NCI-H1694 treated with DMSO at 0.1 percent for 48 hours (cell line): ENCODE measurements around the gene BBS7.

Source experiments
- DNase-seq: peaks from one replicate; lab custom pipeline; 2025; lab: John Stamatoyannopoulos, UW

Gene BBS7, protein sequence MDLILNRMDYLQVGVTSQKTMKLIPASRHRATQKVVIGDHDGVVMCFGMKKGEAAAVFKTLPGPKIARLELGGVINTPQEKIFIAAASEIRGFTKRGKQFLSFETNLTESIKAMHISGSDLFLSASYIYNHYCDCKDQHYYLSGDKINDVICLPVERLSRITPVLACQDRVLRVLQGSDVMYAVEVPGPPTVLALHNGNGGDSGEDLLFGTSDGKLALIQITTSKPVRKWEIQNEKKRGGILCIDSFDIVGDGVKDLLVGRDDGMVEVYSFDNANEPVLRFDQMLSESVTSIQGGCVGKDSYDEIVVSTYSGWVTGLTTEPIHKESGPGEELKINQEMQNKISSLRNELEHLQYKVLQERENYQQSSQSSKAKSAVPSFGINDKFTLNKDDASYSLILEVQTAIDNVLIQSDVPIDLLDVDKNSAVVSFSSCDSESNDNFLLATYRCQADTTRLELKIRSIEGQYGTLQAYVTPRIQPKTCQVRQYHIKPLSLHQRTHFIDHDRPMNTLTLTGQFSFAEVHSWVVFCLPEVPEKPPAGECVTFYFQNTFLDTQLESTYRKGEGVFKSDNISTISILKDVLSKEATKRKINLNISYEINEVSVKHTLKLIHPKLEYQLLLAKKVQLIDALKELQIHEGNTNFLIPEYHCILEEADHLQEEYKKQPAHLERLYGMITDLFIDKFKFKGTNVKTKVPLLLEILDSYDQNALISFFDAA

DNA sequence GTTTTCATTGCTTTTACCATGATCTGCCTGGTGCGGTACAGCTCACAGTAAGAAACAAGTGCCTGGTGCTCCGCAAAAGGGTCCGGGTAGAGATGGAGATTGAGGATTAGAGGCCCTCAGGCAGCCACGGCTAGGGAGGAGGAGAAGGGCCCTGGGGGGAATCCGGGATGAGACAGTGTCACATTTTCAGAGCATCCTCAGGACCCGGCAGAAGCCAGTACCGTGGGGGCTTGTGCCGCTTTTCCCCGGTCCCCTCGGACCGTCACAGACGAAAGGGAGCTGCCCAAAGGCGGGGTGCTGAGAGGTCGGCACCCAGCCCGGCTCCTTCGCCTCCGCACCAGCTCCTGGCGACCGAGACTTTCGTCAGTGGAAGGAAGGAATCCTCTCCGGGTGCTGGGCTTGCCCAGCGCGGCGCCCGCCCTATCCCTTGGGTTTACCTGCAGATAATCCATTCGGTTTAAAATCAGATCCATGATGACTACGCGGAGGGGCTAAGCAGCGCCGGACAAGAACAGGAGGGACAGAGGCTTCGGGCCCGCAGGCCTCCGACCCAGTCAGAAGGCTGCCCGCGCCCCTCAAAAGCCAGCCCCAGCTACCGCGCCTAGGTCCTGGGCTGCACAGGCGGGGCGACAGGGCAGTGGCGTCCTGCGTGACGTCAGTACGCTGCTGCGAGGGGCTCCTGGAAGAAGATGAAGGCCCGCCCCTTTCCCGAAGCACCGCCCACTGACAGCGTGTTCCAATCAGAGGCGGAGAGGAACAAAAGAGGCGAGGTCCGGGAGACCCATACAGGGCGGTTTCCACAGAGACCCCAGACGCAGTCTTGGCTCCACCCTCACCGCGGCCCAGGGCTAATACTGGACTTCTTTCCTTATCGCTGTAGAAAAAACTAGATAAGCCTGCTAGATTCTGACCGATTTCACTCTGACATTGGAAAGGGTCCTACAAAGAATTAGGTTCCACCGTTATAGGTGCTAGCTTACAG is at the start of gene BBS7:
Gene BBS7 (minus strand): TSS at position 634 of the 982 bp plus-strand sequence. CDS start 161 bp downstream, at position 473.
- DNase-seq = peak; percentile 84

DNA sequence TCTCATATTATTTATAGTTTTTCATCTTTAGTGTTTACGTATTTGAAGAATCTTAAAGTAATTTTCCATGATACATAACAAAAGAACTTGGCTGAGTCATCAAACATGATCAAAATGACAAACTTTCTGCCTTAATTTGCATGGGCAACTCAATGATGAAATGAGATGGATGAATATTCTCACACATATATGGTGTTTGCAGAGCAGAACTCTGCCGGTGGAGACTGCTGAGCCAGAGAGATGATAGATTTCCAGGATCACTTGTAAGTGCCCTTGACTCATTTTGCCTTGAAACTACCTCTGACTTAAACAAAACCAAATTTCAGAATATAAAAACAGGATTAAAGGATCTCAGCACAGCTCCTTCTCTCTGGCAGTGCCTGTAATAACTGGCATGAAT is 43.4 kb upstream of the BBS7 start:
- no peak for DNase-seq

DNA sequence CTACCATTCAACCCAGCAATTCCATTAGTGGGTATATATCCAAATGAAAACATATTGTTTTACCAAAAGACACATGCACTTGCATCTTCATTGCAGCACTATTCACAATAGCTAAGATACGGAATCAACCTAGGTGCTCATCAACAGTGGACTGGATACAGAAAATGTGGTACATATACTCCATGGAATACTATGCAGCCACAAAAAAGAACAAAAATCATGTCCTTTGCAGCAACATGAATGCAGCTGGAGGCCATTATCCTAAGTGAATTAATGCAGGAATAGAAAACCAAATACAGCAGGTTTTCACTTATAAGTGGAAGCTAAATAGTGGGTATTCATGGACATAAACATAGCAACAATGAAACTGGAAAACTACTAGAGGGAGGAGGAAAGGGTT is 38.1 kb upstream of the BBS7 start:
- DNase-seq = no peak

DNA sequence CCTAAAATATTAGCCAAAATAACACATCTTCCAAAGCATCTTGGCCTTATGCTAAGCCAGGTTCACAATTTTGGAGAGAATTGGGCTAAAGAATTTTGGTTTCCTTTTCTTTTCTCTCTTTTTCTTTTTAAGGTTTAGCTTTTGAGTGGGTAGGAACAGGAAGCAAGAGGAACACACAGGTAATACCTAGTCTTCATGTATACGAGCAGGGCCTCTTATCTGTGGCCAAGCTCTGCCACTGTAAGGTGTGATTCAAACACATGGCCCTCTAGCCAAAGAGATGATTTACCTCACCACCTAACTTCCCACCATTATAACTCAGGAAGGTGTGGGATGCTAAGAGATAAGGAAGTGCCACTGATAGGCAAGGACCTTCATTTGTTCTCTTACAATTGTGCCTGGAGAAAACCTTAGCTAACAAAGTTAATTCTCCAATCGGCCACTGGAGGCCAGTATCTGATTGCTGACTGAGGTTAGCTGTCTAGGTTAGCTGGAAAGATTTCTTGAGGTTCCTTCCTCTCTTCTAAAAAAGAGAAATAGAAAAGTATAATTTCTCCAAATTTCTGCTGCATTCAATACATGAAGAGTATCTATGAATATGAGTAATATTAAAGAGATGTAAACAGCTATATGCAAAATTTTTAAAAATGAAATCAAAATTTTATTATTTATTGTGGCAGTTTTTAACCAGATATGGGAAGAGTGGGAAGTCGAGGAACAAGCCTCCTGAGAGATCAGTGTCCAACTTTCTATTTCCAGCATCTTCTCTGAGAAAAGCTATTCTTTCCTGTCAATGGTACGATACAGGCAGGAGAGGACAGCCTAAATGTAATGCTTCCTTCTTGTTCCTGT is 30.1 kb upstream of the BBS7 start:
- DNase-seq = peak; percentile 13

DNA sequence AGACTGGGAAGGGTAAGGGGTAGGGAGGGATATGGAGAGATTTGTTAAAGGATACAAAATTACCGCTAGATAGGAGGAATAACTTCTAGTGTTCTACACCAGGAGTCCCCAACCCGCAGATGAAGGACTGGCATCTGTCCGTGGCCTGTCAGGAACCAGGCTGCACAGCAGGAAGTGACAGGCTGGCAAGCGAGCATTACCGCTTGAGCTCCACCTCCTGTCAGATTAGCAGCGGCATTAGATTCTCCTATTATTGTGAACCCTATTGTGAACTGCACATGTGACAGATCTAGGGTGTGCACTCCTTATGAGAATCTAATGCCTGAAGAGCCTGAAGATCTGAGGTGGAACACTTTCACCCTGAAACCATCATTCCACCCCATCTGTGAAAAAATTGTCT is 27.9 kb upstream of the BBS7 start:
- no peak for DNase-seq

DNA sequence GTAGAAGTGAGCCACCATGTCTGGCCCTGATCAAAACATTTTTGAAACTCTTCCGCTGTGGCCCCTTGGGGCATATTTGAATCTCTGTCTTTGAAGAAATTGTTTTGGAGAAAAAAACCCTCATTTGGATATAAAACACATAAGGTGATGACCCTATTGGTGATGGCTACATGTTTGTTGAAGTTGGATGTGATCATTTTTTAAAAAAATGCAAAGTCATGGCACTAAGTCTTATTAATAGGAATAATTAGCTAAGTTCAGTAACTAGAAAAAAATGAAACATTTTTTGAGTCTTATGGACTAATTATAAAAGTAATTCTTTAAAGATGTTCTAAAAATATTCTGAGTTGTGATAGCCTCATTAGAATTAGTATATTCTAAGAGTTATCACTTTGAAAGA is 17.9 kb upstream of the BBS7 start:
- no peak for DNase-seq

DNA sequence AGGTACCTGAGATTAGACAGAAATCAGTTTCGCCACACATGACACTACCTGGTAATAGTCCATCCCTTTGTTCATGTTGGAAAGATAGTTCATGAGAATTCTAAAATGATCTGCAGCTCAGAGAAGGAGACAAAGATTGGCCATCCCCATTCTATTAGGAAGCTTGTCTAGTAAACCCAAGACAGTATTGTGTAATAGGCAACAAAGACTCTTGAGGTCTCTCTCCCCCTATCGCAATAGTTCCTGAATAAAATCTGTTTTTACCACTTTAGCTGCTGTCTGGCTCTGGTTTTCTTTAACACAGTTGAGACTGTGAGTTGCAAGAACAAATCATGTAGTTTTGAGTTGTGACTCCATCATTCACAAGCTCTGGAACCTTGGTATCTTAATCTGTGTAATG is 14.8 kb upstream of the BBS7 start:
- DNase-seq = no peak

DNA sequence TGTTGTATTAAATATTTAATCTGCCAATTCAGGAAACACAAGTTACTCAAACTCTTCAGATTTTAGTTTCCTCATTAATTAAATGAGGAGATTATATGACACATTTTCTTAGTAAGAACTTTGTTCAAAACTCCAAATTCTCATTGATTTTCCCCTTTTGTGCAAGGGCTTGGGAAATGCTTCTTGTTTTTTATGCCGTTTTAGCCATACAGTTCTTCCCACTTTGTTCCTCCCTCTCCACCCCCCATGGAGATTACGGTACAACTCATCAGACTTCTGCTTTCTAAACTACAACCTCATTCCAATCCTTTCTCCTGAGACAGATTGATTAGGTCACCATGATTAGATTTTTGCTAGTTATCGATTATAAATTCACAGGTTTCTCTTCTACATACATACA is 10.9 kb upstream of the BBS7 start:
- no peak for DNase-seq

DNA sequence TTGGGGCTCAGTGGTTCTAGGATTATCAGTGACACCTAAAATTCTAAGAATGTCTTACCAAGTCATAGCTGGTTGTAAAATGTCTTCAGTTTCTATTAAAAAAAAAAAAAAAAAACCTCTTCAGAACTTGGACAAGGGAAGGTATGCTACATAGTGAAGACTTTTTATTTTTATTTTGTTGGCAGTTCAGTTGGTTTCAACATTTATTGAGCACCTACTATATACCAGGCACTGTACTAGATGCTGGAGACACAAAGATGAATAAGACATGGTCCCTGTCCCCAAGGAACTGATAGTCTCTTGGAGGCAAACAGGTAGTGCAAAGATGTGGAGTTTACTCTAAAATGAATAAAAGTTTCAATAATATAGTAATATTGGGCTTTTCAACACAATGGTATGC is 8.9 kb upstream of the BBS7 start:
- no peak for DNase-seq

DNA sequence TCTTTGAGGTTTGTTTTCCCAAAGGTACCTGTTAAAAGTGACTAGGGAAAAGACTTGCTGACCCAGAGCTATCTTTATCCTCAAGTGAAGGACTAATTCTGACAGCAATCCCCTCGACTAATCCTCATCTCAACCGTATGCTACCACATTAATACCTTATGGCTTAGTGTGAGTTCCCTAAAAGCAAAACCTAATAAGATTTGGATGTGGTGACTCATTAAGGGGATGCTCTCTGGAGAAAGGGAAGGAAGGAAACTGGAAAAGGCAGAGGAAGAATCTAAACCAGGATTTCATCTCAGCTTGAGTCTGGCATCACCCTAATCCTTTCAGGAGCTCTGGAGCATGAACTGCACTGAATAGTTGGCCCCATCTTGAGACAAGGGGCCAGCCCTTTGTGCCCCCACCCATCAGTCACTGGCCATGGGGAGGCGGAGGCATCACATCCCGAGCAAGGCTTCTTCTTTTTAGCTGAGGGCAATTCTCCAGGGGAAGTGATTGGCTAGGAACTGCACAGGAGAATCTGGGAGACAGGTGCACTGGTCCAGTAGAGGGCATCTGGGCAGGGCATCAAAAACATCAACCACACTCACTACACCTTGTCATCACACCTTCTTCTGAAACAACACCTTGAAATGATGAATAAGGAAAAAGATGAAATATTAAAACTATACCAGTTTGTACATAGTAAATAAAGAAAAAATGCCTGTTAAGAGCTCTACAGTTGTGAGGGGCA is 6.9 kb upstream of the BBS7 start:
- DNase-seq = no peak

DNA sequence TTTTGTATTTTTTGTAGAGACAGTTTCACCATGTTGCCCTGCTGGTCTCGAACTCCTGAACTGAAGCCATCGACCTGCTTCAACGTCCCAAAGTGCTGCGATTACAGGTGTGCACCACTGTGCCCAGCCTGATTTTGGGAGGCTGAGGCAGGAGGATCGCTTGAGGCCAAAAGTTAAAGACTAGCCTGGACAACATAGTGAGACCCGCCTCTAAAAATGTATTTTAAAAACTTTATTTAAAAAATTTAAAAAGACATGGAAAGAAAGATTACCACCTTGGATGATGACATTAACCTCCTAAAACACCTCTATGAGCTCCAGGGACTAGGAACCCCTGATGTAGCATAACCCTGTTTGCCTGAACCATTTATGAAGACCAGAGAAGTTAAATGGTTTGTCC is 5.8 kb upstream of the BBS7 start:
- DNase-seq = no peak

DNA sequence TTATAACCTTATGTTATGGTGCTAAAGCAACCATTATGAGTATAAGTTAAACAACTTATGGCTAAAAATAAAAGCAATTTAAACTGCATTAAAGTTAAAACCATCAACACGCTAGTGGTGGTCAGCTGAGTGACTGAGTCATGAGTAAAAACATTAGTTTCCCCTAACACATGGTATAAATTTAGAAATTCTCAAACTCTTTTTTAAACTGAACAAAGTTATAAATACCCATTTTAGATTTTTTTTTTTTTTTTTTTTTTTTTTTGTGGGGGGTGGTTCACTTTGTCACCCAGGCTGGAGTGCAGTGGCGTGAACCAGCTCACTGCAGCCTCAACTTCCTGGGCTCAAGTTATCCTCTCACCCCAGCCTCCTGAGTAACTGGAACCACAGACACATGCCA is 5.4 kb upstream of the BBS7 start:
- DNase-seq = no peak

DNA sequence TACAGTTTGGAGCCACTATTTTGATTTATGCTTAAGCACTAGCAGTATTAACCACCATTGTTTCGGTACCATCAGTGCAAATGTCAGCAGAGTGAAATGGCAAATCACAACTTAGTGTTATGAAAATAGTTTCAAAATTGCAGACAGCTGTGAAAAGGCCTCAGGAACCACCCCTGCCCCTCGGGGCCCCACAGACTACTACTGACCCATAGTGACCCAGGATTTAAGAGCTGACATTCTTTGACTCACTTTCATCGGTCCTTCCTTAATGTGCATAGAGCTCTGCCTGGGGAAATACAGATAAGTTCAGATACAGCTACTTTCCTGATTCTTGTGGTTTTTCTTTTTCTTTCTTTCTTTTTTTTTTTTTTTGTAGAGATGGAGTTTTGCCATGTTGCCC is 3.3 kb upstream of the BBS7 start:
- no peak for DNase-seq

DNA sequence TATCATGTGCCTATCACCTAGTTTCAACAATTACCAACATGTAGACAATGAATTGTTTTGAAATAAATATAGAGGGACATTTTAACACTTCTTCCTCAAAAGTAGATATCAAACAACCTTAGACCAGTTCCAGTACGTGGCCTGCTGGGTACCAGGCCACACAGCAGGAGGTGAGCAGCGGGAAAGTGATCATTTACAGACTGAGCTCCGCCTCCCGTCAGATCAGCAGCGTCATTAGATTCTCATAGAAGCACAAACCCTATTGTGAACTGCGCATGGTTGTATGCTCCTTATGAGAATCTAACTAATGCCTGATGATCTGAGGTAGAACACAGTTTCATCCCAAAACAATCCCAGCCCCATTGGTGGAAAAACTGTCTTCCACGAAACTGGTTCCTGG is 6.5 kb downstream of the BBS7 start:
- DNase-seq = no peak

DNA sequence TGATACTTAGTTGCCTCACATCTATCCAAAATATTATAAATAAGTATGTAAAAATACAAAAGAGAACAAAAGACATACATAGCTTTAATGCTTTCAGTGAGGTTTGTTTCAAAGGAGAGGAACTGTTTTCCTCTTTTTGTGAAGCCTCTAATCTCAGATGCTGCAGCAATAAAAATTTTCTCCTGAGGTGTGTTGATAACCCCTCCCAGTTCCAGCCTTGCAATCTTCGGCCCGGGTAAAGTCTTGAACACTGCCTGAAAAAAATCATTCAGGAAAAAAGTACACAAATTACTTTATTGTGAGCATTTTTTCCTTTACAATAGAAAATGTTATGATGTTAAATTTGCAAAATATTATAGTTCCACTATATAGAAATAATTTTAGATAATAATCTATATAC is 8.8 kb downstream of the BBS7 start:
- DNase-seq = no peak

DNA sequence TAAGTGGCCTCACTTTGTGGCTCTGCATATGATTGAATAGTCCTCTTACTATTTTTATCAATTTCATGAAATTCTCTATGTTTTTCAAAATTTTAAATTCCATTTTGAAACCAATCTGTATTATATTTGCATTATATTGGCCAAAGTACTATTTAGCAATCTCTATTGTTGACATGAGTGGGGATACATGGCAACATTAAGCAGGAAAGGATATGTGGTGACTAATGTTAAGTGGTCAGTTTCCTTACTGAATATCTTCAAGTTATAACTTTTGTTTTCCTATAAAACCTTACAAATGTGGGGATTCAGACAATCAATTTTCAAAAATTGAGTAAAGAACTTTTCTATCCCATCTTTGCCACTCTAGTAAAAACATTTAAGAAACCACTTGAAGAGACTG is 10.2 kb downstream of the BBS7 start:
- no peak for DNase-seq

DNA sequence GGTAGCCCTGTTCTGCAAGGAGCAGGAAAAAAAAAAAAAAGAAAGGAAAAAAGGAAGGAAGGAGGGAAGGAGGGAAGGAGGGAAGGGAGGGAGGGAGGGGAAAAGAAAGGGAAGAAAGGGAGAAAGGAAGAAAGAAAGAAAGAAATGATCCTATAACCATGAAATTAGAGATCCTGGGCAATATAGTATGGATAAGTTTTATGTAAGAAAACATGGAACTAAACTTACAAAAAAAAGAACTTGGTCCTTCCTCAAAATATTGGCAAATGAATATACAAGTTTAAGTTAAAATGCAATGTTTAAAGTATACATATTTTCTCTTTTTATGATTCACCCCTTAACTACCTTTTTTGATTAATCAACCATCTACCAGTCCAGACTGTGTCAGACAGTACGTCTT is 18.9 kb downstream of the BBS7 start:
- DNase-seq = no peak

DNA sequence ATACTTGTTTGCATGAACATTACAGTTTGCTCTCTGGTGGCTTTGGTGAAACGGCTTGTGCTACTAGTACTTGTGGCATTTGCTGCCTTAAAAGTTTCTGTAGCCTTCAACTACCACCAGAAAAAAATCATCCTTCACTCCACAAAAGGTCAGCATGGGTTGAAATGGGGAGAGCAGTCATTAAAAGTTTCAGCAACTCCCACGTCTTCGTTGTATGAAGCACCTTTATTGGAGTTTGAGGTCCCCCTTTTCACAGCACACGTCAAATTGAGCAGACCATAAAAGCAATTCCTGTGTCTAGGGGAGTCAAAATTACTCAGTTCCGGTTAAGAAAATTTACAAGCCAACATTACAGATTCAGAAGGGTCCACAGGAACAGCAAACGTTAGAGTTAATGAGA is 23.6 kb downstream of the BBS7 start:
- no peak for DNase-seq

DNA sequence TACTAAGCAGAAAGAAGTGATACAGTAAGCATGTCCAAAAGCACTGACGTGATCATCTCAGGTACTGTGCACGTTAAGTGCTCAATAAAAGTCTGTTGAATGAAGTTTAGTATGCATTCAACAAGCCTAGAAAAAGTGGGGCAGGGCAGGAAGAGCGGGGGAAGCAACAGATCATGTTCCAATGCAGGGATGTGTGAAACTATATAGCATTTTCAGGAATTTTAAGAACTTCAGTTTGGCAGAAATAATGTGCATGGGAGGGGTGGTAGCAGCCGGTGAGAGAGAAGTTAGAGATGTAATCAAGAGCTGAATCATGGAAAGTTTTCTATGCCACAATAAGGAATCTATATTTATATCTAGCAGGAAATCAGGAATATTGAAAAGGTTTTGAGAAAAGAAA is 27.4 kb downstream of the BBS7 start:
- no peak for DNase-seq

DNA sequence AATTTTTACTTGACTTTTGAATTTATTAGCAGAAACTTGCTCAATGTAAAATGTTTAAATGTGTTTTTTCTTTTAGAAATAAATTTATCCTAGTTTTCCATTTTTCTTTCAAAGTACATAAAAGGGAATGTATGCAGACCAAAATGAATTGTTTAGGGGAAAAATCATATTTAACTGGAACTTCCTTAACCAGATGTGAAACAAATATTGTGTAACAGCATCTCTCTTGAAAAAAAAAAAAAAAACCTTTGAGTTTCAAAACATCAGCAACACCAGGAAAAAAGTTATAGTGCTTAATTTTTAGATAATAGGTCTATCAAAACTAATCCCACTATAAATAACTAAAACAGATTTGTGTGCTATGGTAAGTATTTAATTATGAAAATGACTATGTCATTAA is 32.1 kb downstream of the BBS7 start:
- DNase-seq = no peak

DNA sequence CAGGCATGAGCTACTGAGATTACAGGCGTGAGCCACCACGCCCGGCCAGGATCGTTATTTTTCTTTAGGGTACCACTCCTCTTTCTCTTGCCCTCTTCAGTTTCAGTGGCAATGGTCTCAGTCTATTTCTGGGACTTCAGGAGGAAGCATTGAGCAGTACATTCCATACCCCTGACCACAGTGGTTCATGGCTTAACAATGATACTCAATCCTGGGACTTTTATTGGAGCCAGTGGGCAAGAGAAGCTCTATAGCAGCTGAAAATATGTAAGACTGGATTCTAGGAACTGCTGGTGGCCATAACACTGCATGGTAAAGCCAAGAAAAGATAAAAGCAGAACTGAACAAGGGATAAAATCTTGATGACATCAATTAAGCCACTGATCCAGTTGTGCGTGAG is 40.8 kb downstream of the BBS7 start:
- DNase-seq = no peak
